Mesothelial cell of epicardium (in vitro differentiated cells): ENCODE data around the gene KRTAP10-3. TPM values are rescaled to one million over a fixed set of nuclear protein-coding genes. Genes with fewer than 3 reads are reported as not detected.

Experiments
- DNase-seq, 2 experiments: peaks; one replicate each; pipeline ENCODE4 v3.0.0; 2021; ENCODE audit warnings: low spot score in 2 of 2; ENCODE audit not compliant: unreplicated experiment in 2 of 2
- H3K27ac Mint-ChIP-seq: 2 replicates; pipeline ENCODE4 v1.8.0; 2021; ENCODE audit warnings: mixed read lengths
- H3K27me3 Mint-ChIP-seq: 2 replicates; pipeline ENCODE4 v1.8.0; 2021; ENCODE audit warnings: low read depth, mixed read lengths
- H3K36me3 Mint-ChIP-seq: 2 replicates; pipeline ENCODE4 v1.8.0; 2021; ENCODE audit warnings: mixed read lengths
- H3K4me1 Mint-ChIP-seq: 2 replicates; pipeline ENCODE4 v1.8.0; 2021; ENCODE audit warnings: mixed read lengths
- H3K4me3 Mint-ChIP-seq: 2 replicates; pipeline ENCODE4 v1.8.0; 2021; ENCODE audit warnings: mild to moderate bottlenecking, moderate library complexity, mixed read lengths
- H3K9me3 Mint-ChIP-seq: 2 replicates; pipeline ENCODE4 v1.8.0; 2021; ENCODE audit warnings: mixed read lengths
- total RNA-seq: library from RNA; stranded (reverse); gene quantifications from 3 replicates; pipeline ENCODE4 v1.2.1, GENCODE V29; 2021
- TF ChIP-seq, protein P1 (sequence below): fragments of 200-600 bp; sonication (generic); IDR thresholded peaks from one replicate; pipeline ENCODE4 v1.5.0; 2021; ENCODE audit warnings: antibody characterized with exemption; ENCODE audit not compliant: unreplicated experiment

The KRTAP10-3 gene
- total RNA-seq, 1 donor from 2014 or later: not detected

DNA sequence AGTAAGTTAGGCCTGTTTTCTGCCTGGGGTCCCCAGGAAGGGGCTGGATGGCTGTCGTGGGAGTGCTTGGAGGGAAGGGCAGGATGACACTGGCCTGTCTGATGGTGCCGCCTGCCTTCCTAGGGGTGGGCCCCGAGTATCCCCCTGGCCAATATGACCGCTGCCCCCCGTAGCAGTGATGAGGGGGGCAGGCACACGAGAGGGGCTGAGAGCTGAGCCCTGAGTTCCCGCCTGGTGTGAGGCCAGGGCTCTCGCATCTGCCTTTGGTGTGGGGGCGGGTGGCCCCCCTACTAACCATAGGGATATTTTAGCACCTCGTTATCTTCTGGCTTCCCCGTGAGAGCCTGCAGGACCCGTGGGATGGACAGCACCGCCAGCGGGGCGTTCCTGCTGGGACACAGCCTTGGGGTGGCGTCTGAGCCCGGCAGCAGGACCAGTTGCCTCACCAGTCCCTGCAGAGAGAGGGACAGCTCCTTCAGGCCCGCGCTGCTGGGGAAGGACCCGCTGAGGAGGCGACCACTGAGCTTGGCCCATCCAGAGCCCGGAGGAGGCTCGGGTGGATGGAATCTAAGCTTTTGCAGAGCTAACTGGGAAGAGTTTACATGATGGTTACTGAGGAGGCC, 29.0 kb downstream of the KRTAP10-3 start:
- no peaks in the 10 kb centered on the region for H3K4me1 Mint-ChIP-seq
- no peaks in the 10 kb centered on the region for H3K27me3 Mint-ChIP-seq
- no peak overlapping the region for H3K27ac Mint-ChIP-seq
- H3K36me3 Mint-ChIP-seq: no peaks in the 10 kb centered on the region
- TF ChIP-seq, protein P1, sequence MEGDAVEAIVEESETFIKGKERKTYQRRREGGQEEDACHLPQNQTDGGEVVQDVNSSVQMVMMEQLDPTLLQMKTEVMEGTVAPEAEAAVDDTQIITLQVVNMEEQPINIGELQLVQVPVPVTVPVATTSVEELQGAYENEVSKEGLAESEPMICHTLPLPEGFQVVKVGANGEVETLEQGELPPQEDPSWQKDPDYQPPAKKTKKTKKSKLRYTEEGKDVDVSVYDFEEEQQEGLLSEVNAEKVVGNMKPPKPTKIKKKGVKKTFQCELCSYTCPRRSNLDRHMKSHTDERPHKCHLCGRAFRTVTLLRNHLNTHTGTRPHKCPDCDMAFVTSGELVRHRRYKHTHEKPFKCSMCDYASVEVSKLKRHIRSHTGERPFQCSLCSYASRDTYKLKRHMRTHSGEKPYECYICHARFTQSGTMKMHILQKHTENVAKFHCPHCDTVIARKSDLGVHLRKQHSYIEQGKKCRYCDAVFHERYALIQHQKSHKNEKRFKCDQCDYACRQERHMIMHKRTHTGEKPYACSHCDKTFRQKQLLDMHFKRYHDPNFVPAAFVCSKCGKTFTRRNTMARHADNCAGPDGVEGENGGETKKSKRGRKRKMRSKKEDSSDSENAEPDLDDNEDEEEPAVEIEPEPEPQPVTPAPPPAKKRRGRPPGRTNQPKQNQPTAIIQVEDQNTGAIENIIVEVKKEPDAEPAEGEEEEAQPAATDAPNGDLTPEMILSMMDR: no peak
- no peaks in the 10 kb centered on the region for H3K9me3 Mint-ChIP-seq
- no peak overlapping the region for H3K4me3 Mint-ChIP-seq
- no peak for DNase-seq

DNA sequence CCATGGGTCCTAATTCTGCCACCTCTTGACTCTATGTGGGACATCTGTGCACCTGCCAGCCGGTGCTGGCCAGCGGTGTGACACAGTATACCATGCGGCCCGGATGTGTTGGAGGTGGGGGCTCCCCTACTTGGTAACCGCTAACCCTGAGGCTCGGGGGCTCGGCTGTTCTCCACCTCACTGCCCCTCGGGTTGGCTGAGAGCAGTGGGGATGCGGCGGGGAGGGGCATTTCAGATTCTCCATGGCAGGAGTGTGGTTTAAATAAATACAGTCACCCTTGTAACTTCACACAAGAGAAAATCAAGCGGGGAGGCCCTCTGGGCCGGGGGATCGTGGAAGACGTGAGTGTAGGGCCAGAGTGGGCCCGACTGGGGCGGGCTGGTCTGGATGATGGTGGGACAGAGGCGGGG, 29.6 kb downstream of the KRTAP10-3 start:
- DNase-seq: no peak
- no peak overlapping the region for H3K4me3 Mint-ChIP-seq

DNA sequence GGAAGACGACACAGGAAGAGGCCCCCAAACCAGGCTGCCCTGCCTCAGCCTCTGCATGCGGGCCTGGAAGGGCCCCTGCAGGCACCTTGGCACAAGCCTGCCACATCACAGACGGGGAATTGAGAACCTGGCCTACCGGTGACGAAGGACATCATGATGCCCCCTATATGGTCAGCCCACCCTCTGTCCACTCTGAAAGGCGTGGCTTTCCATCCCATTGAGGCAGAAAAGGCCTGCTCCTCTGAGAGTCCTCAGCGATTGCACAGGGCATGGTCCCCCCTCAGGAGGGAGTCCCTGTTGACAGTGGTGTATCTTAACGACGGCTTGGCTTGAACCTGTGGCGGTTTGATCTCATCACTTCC, 30.0 kb downstream of the KRTAP10-3 start:
- Mint-ChIP-seq H3K9me3 (no peaks in the 10 kb centered on the region), H3K4me1 (no peaks in the 10 kb centered on the region), H3K4me3 (no peak overlapping the region), H3K27ac (no peak overlapping the region), H3K27me3 (no peaks in the 10 kb centered on the region), H3K36me3 (no peaks in the 10 kb centered on the region)
- TF ChIP-seq, protein P1: no peak
- DNase-seq: no peak

More for the DNA sequence above, 29.6 kb downstream of the KRTAP10-3 start:
- no peak overlapping the region for H3K27ac Mint-ChIP-seq
- H3K27me3 Mint-ChIP-seq: no peaks in the 10 kb centered on the region
- no peaks in the 10 kb centered on the region for H3K4me1 Mint-ChIP-seq
- no peaks in the 10 kb centered on the region for H3K36me3 Mint-ChIP-seq
- no peaks in the 10 kb centered on the region for H3K9me3 Mint-ChIP-seq
- TF ChIP-seq, protein P1: no peak

DNA sequence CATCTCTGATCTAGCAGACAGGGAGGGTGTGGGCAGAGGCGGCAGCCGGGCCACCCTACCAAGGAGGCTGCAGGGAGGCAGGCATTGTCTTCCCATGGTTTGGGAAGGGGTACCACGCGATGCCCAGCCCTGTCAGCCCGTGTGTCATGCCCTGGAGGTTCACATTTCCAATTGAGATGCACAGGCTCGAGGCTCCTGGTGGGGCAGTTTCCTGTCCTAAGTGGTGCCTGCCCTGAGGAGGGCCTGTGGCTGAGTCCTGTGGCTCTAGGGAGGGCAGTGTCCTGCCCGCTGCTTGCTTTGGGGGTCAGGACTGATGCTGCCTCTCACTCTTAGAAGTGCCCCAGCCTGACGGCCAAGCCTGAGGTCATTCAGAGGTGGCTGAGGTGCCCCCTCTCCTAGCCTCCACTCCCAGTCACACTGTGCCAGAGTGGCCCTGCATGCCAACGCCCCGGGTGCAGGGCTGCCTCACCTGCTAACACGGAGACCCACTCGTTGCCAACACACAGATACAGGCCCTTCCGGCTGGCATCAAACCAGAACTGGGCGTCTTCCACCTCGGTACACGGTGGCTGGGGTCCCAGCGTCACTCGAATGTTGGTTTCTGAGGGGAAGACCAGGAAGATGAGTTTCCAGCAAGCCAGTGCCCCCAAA, 30.5 kb downstream of the KRTAP10-3 start:
- no peak overlapping the region for H3K27ac Mint-ChIP-seq
- no peaks in the 10 kb centered on the region for H3K9me3 Mint-ChIP-seq
- no peaks in the 10 kb centered on the region for H3K36me3 Mint-ChIP-seq
- no peaks in the 10 kb centered on the region for H3K4me1 Mint-ChIP-seq
- DNase-seq: no peak
- no peaks in the 10 kb centered on the region for H3K27me3 Mint-ChIP-seq
- TF ChIP-seq, protein P1: no peak
- no peak overlapping the region for H3K4me3 Mint-ChIP-seq

DNA sequence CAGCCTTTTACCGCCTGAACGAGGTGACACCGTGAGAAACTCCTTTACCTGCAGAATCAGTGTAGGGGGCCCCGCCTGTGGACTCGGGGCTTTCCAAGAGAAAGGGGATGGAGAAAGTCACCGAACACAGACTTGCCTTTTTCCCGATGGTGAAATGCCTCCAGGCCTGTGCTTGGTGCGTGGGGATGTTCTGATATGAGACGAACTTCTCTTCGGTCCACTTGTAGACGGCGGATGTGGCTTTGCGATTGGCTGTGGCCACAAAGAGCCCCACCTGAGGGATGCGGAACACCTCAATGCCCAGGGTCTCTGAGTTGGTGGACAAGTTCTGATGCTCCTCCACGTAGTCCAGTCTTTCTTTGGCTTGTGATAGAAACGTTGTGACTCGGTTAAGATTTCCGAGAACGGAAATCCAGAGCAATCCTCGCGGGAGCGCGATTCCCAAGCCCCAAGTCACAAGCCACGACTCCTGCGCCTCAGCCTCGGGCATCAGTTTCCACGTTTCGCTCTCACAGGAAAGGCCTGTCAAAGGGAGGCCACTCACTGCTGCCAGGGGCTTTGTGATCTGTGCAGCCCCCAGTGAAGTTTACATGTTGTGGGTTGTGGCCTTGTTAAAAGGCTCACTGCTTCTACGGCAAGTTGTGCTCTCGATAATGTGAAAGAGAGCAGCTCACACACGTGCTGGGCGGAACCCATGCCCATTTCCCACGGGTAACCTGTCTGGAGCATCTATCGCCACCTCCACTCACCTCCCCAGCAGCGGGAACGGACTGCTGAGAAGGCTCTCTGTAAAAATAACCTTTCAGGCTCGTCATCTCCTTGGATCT, 31.2 kb downstream of the KRTAP10-3 start:
- H3K9me3 Mint-ChIP-seq: no peaks in the 10 kb centered on the region
- H3K36me3 Mint-ChIP-seq: no peaks in the 10 kb centered on the region
- H3K27me3 Mint-ChIP-seq: no peaks in the 10 kb centered on the region
- DNase-seq: no peak
- no peak overlapping the region for H3K4me3 Mint-ChIP-seq
- no peaks in the 10 kb centered on the region for H3K4me1 Mint-ChIP-seq
- no peak overlapping the region for H3K27ac Mint-ChIP-seq
- TF ChIP-seq, protein P1: no peak
